Astrocyte (in vitro differentiated cells and primary cell): ENCODE results near the gene TXNDC15. TPM values are rescaled to one million over a fixed set of nuclear protein-coding genes. Genes with fewer than 3 reads are reported as not detected.

Experiments used
- DNase-seq: peaks from one replicate; pipeline ENCODE4 v3.0.0-alpha.2; 2010; ENCODE audit warnings: low read depth
- FAIRE-seq: peaks from 2 replicates; lab custom pipeline; 2011; peaks lifted over from hg19 to GRCh38; lab: Jason Lieb, UNC
- H2AFZ ChIP-seq: 2 replicates; pipeline ENCODE4 v1.6.0; 2012; ENCODE audit warnings: low read depth, low read length, inconsistent platforms
- H3K27ac ChIP-seq: 2 replicates; pipeline ENCODE4 v1.5.1; 2011; ENCODE audit warnings: low read depth, low read length, inconsistent platforms
- H3K27me3 ChIP-seq: 2 replicates; pipeline ENCODE4 v1.6.0; 2011; ENCODE audit warnings: low read length, inconsistent platforms; ENCODE audit not compliant: insufficient read depth
- H3K36me3 ChIP-seq: 2 replicates; pipeline ENCODE4 v1.5.1; 2011; ENCODE audit warnings: low read length, inconsistent platforms; ENCODE audit not compliant: insufficient read depth
- H3K4me1 ChIP-seq: 2 replicates; pipeline ENCODE4 v1.5.1; 2011; ENCODE audit warnings: low read length, inconsistent platforms; ENCODE audit not compliant: insufficient read depth
- H3K4me2 ChIP-seq: 2 replicates; pipeline ENCODE4 v1.6.0; 2012; ENCODE audit warnings: low read length, inconsistent platforms
- H3K4me3 ChIP-seq: 2 replicates; pipeline ENCODE4 v1.5.1; 2011; ENCODE audit warnings: low read depth, mild to moderate bottlenecking, low read length, inconsistent platforms; ENCODE audit not compliant: insufficient read depth
- H3K79me2 ChIP-seq: 2 replicates; pipeline ENCODE4 v1.6.0; 2012; ENCODE audit warnings: mild to moderate bottlenecking, low read length, inconsistent platforms; ENCODE audit not compliant: insufficient read depth
- H3K9ac ChIP-seq: 2 replicates; pipeline ENCODE4 v1.6.0; 2012; ENCODE audit warnings: mild to moderate bottlenecking, low read length, inconsistent platforms
- H3K9me3 ChIP-seq: 2 replicates; pipeline ENCODE4 v1.5.1; 2012; ENCODE audit warnings: low read depth, mild to moderate bottlenecking, low read length, inconsistent platforms; ENCODE audit not compliant: insufficient read depth
- H4K20me1 ChIP-seq: 2 replicates; pipeline ENCODE4 v1.6.0; 2012; ENCODE audit warnings: low read length, inconsistent platforms; ENCODE audit not compliant: insufficient read depth
- H3K27ac Mint-ChIP-seq: one replicate; pipeline ENCODE4 v1.8.0; 2021; ENCODE audit warnings: mild to moderate bottlenecking, mixed read lengths; ENCODE audit not compliant: unreplicated experiment
- H3K27me3 Mint-ChIP-seq: one replicate; pipeline ENCODE4 v1.8.0; 2021; ENCODE audit warnings: low read depth, mixed read lengths; ENCODE audit not compliant: unreplicated experiment
- H3K36me3 Mint-ChIP-seq: one replicate; pipeline ENCODE4 v1.8.0; 2021; ENCODE audit warnings: low read depth, mixed read lengths; ENCODE audit not compliant: unreplicated experiment
- H3K4me1 Mint-ChIP-seq: one replicate; pipeline ENCODE4 v1.8.0; 2021; ENCODE audit warnings: low read depth, mixed read lengths; ENCODE audit not compliant: unreplicated experiment
- H3K4me3 Mint-ChIP-seq: one replicate; pipeline ENCODE4 v1.8.0; 2021; ENCODE audit warnings: mild to moderate bottlenecking, moderate library complexity, mixed read lengths; ENCODE audit not compliant: unreplicated experiment
- H3K9me3 Mint-ChIP-seq: one replicate; pipeline ENCODE4 v1.8.0; 2021; ENCODE audit warnings: mild to moderate bottlenecking, mixed read lengths; ENCODE audit not compliant: unreplicated experiment
- EZH2 ChIP-seq: IDR thresholded peaks from 2 replicates; pipeline ENCODE4 v1.6.1; 2012; ENCODE audit warnings: mild to moderate bottlenecking, low read length, inconsistent platforms; ENCODE audit not compliant: insufficient read depth
- total RNA-seq: library from RNA; stranded (reverse); gene quantifications from 2 replicates; pipeline ENCODE4 v1.2.1, GENCODE V29; 2021
- TF ChIP-seq, protein P1 (sequence below): IDR thresholded peaks from 2 replicates; pipeline ENCODE4 v1.5.1; 2011; ENCODE audit warnings: low read depth, mild to moderate bottlenecking, inconsistent platforms, low read length, moderate library complexity; ENCODE audit not compliant: insufficient read depth

The TXNDC15 gene
- total RNA-seq, 1 donor from 2014 or later = 65.6 TPM

DNA sequence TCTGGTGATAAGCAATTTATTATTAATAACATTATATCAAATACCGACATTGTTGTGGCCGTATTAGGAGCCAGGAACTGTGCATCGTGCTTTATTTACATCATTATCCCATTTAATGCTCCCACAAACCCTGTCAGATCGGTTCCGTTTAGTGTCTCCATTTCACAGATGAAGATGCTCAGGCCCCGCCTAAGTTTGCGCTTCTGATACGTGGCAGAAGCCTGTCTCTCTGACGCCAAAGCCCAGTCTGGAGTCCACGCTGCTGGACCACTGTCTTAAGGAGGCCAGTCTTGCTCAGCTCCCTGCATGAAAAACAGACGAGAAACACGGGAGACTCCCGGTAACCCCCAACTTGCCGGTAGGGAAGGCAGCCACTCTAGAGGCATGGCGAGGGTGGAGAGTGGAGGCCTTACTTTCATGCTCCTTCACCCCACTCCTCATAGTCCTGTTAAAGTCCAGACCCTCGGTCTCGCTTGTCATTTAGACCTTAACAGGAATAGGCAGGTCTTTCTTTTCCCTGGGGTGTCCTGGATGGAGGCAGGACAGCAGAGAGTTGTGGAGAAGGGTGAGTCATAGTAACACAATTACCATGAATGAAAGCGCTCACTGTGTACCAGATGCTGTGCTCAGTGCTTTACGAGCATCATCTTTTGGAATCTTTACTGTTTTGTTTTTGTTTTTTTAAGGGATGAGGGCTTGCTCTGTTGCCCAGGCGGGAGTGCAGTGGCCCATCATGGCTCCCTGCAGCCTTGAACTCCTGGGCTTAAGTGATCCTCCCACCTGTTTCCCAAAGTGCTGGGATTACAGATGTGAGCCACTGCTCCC, 872 bp downstream of the TXNDC15 start:
- Histone ChIP-seq H3K36me3 (no peaks in the 10 kb centered on the region), H3K27me3 (no peaks in the 10 kb centered on the region), H3K9ac (peak overlapping the region; percentile 97), H3K4me1 (peaks cover 6% of the 10 kb centered on the region), H2AFZ (peak overlapping the region; percentile 96), H3K9me3 (no peaks in the 10 kb centered on the region), H3K4me3 (peak overlapping the region; percentile 74), H3K27ac (peak overlapping the region; percentile 96), H3K79me2 (peaks cover 37% of the 10 kb centered on the region), H3K4me2 (peak overlapping the region; percentile 88), H4K20me1 (peaks cover 31% of the 10 kb centered on the region)
- Mint-ChIP-seq H3K27ac (peak overlapping the region; percentile 90), H3K4me3 (peak overlapping the region; percentile 96), H3K36me3 (peaks cover 5% of the 10 kb centered on the region), H3K4me1 (peaks cover 18% of the 10 kb centered on the region), H3K9me3 (no peaks in the 10 kb centered on the region), H3K27me3 (no peaks in the 10 kb centered on the region)
- FAIRE-seq = peak; percentile 20
- no peak for TF ChIP-seq EZH2
- TF ChIP-seq, protein P1, sequence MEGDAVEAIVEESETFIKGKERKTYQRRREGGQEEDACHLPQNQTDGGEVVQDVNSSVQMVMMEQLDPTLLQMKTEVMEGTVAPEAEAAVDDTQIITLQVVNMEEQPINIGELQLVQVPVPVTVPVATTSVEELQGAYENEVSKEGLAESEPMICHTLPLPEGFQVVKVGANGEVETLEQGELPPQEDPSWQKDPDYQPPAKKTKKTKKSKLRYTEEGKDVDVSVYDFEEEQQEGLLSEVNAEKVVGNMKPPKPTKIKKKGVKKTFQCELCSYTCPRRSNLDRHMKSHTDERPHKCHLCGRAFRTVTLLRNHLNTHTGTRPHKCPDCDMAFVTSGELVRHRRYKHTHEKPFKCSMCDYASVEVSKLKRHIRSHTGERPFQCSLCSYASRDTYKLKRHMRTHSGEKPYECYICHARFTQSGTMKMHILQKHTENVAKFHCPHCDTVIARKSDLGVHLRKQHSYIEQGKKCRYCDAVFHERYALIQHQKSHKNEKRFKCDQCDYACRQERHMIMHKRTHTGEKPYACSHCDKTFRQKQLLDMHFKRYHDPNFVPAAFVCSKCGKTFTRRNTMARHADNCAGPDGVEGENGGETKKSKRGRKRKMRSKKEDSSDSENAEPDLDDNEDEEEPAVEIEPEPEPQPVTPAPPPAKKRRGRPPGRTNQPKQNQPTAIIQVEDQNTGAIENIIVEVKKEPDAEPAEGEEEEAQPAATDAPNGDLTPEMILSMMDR = no peak
- peak; percentile 83 for DNase-seq

DNA sequence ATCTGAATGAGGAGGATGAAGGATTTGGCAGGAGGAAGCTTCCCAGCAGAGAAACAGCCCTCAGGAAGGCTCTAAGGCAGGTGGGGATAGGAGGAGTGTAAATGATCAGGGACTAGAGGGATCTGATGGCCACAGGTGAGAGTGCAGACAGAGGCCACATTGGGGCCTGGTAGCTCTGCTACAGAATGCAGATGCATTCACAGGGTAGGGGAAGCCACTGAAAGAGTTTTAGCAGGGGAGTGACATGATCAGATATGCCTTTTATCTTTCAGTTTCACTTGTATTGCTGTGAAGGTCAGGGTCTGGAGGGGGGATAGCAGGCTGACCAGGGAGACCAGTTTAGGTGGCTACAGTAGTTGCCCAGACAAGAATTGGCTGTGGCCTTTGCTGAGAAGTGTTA, 3.0 kb downstream of the TXNDC15 start:
- H3K4me3 Mint-ChIP-seq = peak overlapping the region; percentile 54
- H3K4me2 ChIP-seq = no peak overlapping the region
- peaks cover 5% of the 10 kb centered on the region for H3K36me3 Mint-ChIP-seq
- no peaks in the 10 kb centered on the region for H3K9me3 Mint-ChIP-seq
- H3K27ac Mint-ChIP-seq = no peak overlapping the region
- peaks cover 46% of the 10 kb centered on the region for H3K79me2 ChIP-seq
- no peak overlapping the region for H3K9ac ChIP-seq
- no peak overlapping the region for H3K4me3 ChIP-seq
- peaks cover 6% of the 10 kb centered on the region for H3K4me1 ChIP-seq
- TF ChIP-seq, protein P1 = no peak
- TF ChIP-seq EZH2 = no peak
- H3K27me3 ChIP-seq = no peaks in the 10 kb centered on the region
- FAIRE-seq = no peak
- no peaks in the 10 kb centered on the region for H3K36me3 ChIP-seq
- DNase-seq = no peak
- no peaks in the 10 kb centered on the region for H3K27me3 Mint-ChIP-seq
- peaks cover 39% of the 10 kb centered on the region for H4K20me1 ChIP-seq
- H3K27ac ChIP-seq = no peak overlapping the region
- H2AFZ ChIP-seq = no peak overlapping the region
- H3K9me3 ChIP-seq = no peaks in the 10 kb centered on the region
- H3K4me1 Mint-ChIP-seq = peaks cover 18% of the 10 kb centered on the region

GRCh38 chr5:134878403-134878802, 4.2 kb downstream of the TXNDC15 start:
- Histone ChIP-seq H3K4me3 (no peak overlapping the region), H4K20me1 (peaks cover 39% of the 10 kb centered on the region), H3K27me3 (no peaks in the 10 kb centered on the region), H3K9ac (no peak overlapping the region), H3K36me3 (no peaks in the 10 kb centered on the region), H3K4me2 (no peak overlapping the region), H3K9me3 (no peaks in the 10 kb centered on the region), H3K27ac (no peak overlapping the region), H3K4me1 (peaks cover 6% of the 10 kb centered on the region), H3K79me2 (peaks cover 46% of the 10 kb centered on the region), H2AFZ (no peak overlapping the region)
- H3K9me3 Mint-ChIP-seq = no peaks in the 10 kb centered on the region
- peaks cover 18% of the 10 kb centered on the region for H3K4me1 Mint-ChIP-seq
- TF ChIP-seq, protein P1 = no peak
- TF ChIP-seq EZH2 = no peak
- DNase-seq (no peak), FAIRE-seq (no peak)
- H3K4me3 Mint-ChIP-seq = no peak overlapping the region
- H3K36me3 Mint-ChIP-seq = peaks cover 5% of the 10 kb centered on the region
- H3K27ac Mint-ChIP-seq = no peak overlapping the region
- no peaks in the 10 kb centered on the region for H3K27me3 Mint-ChIP-seq
